RWPE2 (cell line): Measurements from ENCODE around the gene UCP3.

Experiments used
- ATAC-seq: fragments of 200-7000 bp; cut with Tn5 transposase; 3 replicates; pipeline ENCODE4 v1.9.1; 2021; ENCODE audit warnings: low read depth
- DNase-seq: peaks from one replicate; pipeline ENCODE4 v3.0.0-alpha.2; 2020; ENCODE audit warnings: low spot score
- H3K27ac ChIP-seq: fragments of 450-650 bp; 2 replicates; pipeline ENCODE4 v1.5.1; 2017; ENCODE audit warnings: mild to moderate bottlenecking; ENCODE audit not compliant: poor library complexity, severe bottlenecking
- H3K27me3 ChIP-seq: fragments of 250-450 bp; sonication (Bioruptor Pico); 2 replicates; pipeline ENCODE4 v1.5.1; 2021; ENCODE audit warnings: mild to moderate bottlenecking, moderate library complexity; ENCODE audit not compliant: insufficient read depth, poor library complexity, severe bottlenecking
- H3K36me3 ChIP-seq: fragments of 250-450 bp; sonication (Bioruptor Pico); 2 replicates; pipeline ENCODE4 v1.5.1; 2020; ENCODE audit warnings: low read depth, mild to moderate bottlenecking, moderate library complexity
- H3K4me1 ChIP-seq: fragments of 250-450 bp; sonication (Bioruptor Pico); 2 replicates; pipeline ENCODE4 v1.5.1; 2021; ENCODE audit warnings: mild to moderate bottlenecking, moderate library complexity; ENCODE audit not compliant: insufficient read depth, poor library complexity, severe bottlenecking
- H3K4me3 ChIP-seq: fragments of 250-450 bp; sonication (Bioruptor Pico); 2 replicates; pipeline ENCODE4 v1.5.1; 2021; ENCODE audit warnings: mild to moderate bottlenecking, moderate library complexity; ENCODE audit not compliant: severe bottlenecking
- H3K9me3 ChIP-seq: fragments of 250-450 bp; sonication (Bioruptor Pico); 2 replicates; pipeline ENCODE4 v1.5.1; 2021; ENCODE audit warnings: mild to moderate bottlenecking, moderate library complexity; ENCODE audit not compliant: severe bottlenecking
- TF ChIP-seq, protein P1 (sequence below): fragments of 450-650 bp; IDR thresholded peaks from one replicate; pipeline ENCODE4 v1.5.1; 2017; ENCODE audit warnings: mild to moderate bottlenecking, moderate library complexity; ENCODE audit not compliant: poor library complexity, severe bottlenecking

The UCP3 gene

DNA sequence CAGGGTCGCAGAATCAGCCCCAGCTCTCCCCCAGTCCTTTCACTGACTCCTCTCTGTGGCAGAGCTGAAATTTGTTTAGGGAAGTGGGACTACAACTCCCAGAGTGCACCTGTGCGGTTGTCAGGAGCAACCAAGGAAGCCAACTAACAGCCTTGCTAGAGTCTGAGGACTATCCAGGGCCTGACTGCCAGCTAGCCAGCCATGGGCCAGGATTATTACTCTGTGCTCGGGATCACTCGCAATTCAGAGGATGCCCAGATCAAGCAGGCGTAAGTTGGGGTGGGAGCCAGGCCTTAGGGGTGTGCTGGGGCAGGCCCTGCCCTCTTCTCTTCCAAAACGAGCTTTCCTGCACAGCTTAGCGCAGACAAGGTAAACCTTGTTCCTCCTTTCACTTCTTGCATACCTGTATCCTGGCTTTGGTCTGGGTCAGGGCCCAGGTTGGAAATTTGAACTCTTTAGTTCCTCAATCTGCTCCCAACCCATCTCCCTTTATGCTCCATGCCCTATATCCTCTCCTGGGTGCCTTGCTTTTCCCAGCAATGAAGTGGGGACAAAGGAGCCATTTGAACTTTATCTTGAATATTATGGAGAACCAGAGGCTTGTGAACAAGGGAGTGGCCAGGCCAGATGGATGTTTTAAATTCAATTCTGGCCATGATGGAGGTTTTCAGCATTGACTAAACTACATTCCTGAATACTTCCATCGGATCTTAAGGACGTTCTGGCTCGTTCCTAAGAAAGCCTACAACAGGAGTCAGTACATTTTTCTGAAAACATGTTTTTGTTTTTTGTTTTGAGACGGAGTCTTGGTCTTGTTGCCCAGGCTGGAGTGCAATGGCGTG lies 57.8 kb downstream of the UCP3 start, which contains the start of gene DNAJB13:
DNAJB13 (plus strand) TSS at position 158 of the 842 bp plus-strand sequence; CDS start at position 202, 44 bp downstream.
- TF ChIP-seq, protein P1, sequence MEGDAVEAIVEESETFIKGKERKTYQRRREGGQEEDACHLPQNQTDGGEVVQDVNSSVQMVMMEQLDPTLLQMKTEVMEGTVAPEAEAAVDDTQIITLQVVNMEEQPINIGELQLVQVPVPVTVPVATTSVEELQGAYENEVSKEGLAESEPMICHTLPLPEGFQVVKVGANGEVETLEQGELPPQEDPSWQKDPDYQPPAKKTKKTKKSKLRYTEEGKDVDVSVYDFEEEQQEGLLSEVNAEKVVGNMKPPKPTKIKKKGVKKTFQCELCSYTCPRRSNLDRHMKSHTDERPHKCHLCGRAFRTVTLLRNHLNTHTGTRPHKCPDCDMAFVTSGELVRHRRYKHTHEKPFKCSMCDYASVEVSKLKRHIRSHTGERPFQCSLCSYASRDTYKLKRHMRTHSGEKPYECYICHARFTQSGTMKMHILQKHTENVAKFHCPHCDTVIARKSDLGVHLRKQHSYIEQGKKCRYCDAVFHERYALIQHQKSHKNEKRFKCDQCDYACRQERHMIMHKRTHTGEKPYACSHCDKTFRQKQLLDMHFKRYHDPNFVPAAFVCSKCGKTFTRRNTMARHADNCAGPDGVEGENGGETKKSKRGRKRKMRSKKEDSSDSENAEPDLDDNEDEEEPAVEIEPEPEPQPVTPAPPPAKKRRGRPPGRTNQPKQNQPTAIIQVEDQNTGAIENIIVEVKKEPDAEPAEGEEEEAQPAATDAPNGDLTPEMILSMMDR, result no peak
- H3K27me3 ChIP-seq, result no peaks in the 10 kb centered on the region
- ATAC-seq (peak; percentile 84), DNase-seq (no peak)
- H3K9me3 ChIP-seq, result no peaks in the 10 kb centered on the region
- peaks cover 3% of the 10 kb centered on the region for H3K4me1 ChIP-seq
- H3K27ac ChIP-seq, result no peak within 1 kb of the TSS
- H3K4me3 ChIP-seq, result no peak within 1 kb of the TSS
- no peaks in the 10 kb centered on the region for H3K36me3 ChIP-seq
